Astrocyte (in vitro differentiated cells and primary cell): ENCODE data around the gene CELF4. TPM values are rescaled to one million over a fixed set of nuclear protein-coding genes. Genes with fewer than 3 reads are reported as not detected.
"Not testable (repeated sequence)": the region's sequence is repeated elsewhere in the genome, so short reads cannot be mapped to it uniquely, and the experiment has no call there.

Source experiments
- DNase-seq: peaks from one replicate; pipeline ENCODE4 v3.0.0-alpha.2; 2010; ENCODE audit warnings: low read depth
- FAIRE-seq: peaks from 2 replicates; lab custom pipeline; 2011; peaks lifted over from hg19 to GRCh38; lab: Jason Lieb, UNC
- H2AFZ ChIP-seq: 2 replicates; pipeline ENCODE4 v1.6.0; 2012; ENCODE audit warnings: low read depth, low read length, inconsistent platforms
- H3K27ac ChIP-seq: 2 replicates; pipeline ENCODE4 v1.5.1; 2011; ENCODE audit warnings: low read depth, low read length, inconsistent platforms
- H3K27me3 ChIP-seq: 2 replicates; pipeline ENCODE4 v1.6.0; 2011; ENCODE audit warnings: low read length, inconsistent platforms; ENCODE audit not compliant: insufficient read depth
- H3K36me3 ChIP-seq: 2 replicates; pipeline ENCODE4 v1.5.1; 2011; ENCODE audit warnings: low read length, inconsistent platforms; ENCODE audit not compliant: insufficient read depth
- H3K4me1 ChIP-seq: 2 replicates; pipeline ENCODE4 v1.5.1; 2011; ENCODE audit warnings: low read length, inconsistent platforms; ENCODE audit not compliant: insufficient read depth
- H3K4me2 ChIP-seq: 2 replicates; pipeline ENCODE4 v1.6.0; 2012; ENCODE audit warnings: low read length, inconsistent platforms
- H3K4me3 ChIP-seq: 2 replicates; pipeline ENCODE4 v1.5.1; 2011; ENCODE audit warnings: low read depth, mild to moderate bottlenecking, low read length, inconsistent platforms; ENCODE audit not compliant: insufficient read depth
- H3K79me2 ChIP-seq: 2 replicates; pipeline ENCODE4 v1.6.0; 2012; ENCODE audit warnings: mild to moderate bottlenecking, low read length, inconsistent platforms; ENCODE audit not compliant: insufficient read depth
- H3K9ac ChIP-seq: 2 replicates; pipeline ENCODE4 v1.6.0; 2012; ENCODE audit warnings: mild to moderate bottlenecking, low read length, inconsistent platforms
- H3K9me3 ChIP-seq: 2 replicates; pipeline ENCODE4 v1.5.1; 2012; ENCODE audit warnings: low read depth, mild to moderate bottlenecking, low read length, inconsistent platforms; ENCODE audit not compliant: insufficient read depth
- H4K20me1 ChIP-seq: 2 replicates; pipeline ENCODE4 v1.6.0; 2012; ENCODE audit warnings: low read length, inconsistent platforms; ENCODE audit not compliant: insufficient read depth
- H3K27ac Mint-ChIP-seq: one replicate; pipeline ENCODE4 v1.8.0; 2021; ENCODE audit warnings: mild to moderate bottlenecking, mixed read lengths; ENCODE audit not compliant: unreplicated experiment
- H3K27me3 Mint-ChIP-seq: one replicate; pipeline ENCODE4 v1.8.0; 2021; ENCODE audit warnings: low read depth, mixed read lengths; ENCODE audit not compliant: unreplicated experiment
- H3K36me3 Mint-ChIP-seq: one replicate; pipeline ENCODE4 v1.8.0; 2021; ENCODE audit warnings: low read depth, mixed read lengths; ENCODE audit not compliant: unreplicated experiment
- H3K4me1 Mint-ChIP-seq: one replicate; pipeline ENCODE4 v1.8.0; 2021; ENCODE audit warnings: low read depth, mixed read lengths; ENCODE audit not compliant: unreplicated experiment
- H3K4me3 Mint-ChIP-seq: one replicate; pipeline ENCODE4 v1.8.0; 2021; ENCODE audit warnings: mild to moderate bottlenecking, moderate library complexity, mixed read lengths; ENCODE audit not compliant: unreplicated experiment
- H3K9me3 Mint-ChIP-seq: one replicate; pipeline ENCODE4 v1.8.0; 2021; ENCODE audit warnings: mild to moderate bottlenecking, mixed read lengths; ENCODE audit not compliant: unreplicated experiment
- EZH2 ChIP-seq: IDR thresholded peaks from 2 replicates; pipeline ENCODE4 v1.6.1; 2012; ENCODE audit warnings: mild to moderate bottlenecking, low read length, inconsistent platforms; ENCODE audit not compliant: insufficient read depth
- total RNA-seq: library from RNA; stranded (reverse); gene quantifications from 2 replicates; pipeline ENCODE4 v1.2.1, GENCODE V29; 2021
- TF ChIP-seq, protein P1 (sequence below): IDR thresholded peaks from 2 replicates; pipeline ENCODE4 v1.5.1; 2011; ENCODE audit warnings: low read depth, mild to moderate bottlenecking, inconsistent platforms, low read length, moderate library complexity; ENCODE audit not compliant: insufficient read depth

Gene CELF4
- total RNA-seq, 1 donor from 2014 or later, result 0.16 TPM

DNA sequence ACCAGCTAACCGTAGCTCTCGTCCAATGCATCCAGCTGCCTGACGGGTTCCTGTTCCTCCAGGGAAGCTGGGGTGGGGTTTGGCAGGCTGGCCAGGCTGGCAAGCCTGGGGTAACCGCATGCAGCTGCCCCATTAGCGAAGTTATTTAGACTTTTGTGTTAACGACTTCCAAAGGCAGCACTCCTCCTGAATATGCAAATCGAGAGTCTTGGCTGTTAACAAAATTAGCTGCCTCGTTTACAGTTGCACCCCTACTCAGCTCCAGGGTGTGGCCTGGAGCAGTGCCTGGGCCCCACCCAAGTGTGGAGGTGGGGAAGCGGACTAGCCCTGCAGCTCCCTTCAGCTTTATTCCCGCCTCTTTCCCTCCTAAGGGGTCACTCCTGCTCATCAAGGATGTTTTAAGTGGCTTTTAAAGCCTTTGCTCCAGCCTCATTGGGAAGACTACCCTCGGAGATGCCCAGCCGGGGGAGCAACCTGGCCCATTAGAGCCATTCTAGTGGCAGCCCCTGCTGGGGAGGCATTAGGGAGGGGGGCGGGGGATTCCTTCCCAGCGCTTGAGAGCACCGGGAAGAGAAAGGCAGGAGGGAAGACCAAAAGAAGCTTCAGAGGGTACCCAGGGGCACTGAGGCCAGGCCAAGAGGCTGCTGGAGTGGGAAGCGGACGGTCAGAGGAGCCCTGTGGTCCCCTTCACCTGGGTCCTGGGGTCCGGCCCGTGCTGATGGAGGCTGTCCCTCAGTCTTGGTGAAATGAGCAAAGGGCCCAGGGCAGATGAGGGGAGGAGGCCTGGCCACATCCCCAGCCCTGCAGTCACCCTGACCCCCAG lies 204.1 kb downstream of the CELF4 start:
- no peaks in the 10 kb centered on the region for H3K36me3 ChIP-seq
- no peak overlapping the region for H3K9ac ChIP-seq
- Mint-ChIP-seq H3K27ac (no peak overlapping the region), H3K4me3 (no peak overlapping the region), H3K27me3 (peaks cover 71% of the 10 kb centered on the region), H3K4me1 (peaks cover 2% of the 10 kb centered on the region), H3K36me3 (peaks cover 2% of the 10 kb centered on the region), H3K9me3 (peaks cover 8% of the 10 kb centered on the region)
- no peaks in the 10 kb centered on the region for H3K4me1 ChIP-seq
- no peak overlapping the region for H3K4me3 ChIP-seq
- peaks cover 20% of the 10 kb centered on the region for H3K27me3 ChIP-seq
- no peaks in the 10 kb centered on the region for H4K20me1 ChIP-seq
- no peak overlapping the region for H2AFZ ChIP-seq
- DNase-seq (no peak), FAIRE-seq (no peak)
- H3K4me2 ChIP-seq, result no peak overlapping the region
- TF ChIP-seq, protein P1, sequence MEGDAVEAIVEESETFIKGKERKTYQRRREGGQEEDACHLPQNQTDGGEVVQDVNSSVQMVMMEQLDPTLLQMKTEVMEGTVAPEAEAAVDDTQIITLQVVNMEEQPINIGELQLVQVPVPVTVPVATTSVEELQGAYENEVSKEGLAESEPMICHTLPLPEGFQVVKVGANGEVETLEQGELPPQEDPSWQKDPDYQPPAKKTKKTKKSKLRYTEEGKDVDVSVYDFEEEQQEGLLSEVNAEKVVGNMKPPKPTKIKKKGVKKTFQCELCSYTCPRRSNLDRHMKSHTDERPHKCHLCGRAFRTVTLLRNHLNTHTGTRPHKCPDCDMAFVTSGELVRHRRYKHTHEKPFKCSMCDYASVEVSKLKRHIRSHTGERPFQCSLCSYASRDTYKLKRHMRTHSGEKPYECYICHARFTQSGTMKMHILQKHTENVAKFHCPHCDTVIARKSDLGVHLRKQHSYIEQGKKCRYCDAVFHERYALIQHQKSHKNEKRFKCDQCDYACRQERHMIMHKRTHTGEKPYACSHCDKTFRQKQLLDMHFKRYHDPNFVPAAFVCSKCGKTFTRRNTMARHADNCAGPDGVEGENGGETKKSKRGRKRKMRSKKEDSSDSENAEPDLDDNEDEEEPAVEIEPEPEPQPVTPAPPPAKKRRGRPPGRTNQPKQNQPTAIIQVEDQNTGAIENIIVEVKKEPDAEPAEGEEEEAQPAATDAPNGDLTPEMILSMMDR, result no peak
- H3K9me3 ChIP-seq, result no peaks in the 10 kb centered on the region
- H3K79me2 ChIP-seq, result no peaks in the 10 kb centered on the region
- H3K27ac ChIP-seq, result no peak overlapping the region

DNA sequence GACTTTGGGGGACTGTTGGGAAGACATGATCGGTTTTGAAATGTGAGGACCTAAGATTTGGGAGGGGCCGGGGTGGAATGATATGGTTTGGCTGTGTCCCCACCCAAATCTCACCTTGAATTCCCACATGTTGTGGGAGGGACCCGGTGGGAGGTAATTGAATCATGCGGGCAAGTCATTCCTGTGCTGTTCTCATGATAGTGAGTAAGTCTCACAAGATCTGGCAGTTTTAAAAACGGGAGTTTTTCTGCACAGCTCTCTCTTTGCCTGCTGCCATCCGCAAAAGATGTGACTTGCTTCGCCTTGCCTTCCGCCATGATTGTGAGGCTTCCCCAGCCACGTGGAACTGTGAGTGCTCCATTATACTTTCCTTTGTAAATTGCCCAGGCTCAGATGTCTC lies 207.5 kb downstream of the CELF4 start:
- DNase-seq, H3K9ac ChIP-seq, H3K36me3 Mint-ChIP-seq, H2AFZ ChIP-seq, H3K9me3 ChIP-seq, FAIRE-seq, H3K4me3 Mint-ChIP-seq, H4K20me1 ChIP-seq, H3K36me3 ChIP-seq, H3K4me1 Mint-ChIP-seq, H3K9me3 Mint-ChIP-seq, H3K4me3 ChIP-seq, H3K79me2 ChIP-seq, H3K4me2 ChIP-seq, H3K4me1 ChIP-seq, H3K27ac ChIP-seq, H3K27ac Mint-ChIP-seq: not testable (repeated sequence)
- peaks cover 16% of the 10 kb centered on the region for H3K27me3 ChIP-seq
- H3K27me3 Mint-ChIP-seq, result peaks cover 62% of the 10 kb centered on the region

DNA sequence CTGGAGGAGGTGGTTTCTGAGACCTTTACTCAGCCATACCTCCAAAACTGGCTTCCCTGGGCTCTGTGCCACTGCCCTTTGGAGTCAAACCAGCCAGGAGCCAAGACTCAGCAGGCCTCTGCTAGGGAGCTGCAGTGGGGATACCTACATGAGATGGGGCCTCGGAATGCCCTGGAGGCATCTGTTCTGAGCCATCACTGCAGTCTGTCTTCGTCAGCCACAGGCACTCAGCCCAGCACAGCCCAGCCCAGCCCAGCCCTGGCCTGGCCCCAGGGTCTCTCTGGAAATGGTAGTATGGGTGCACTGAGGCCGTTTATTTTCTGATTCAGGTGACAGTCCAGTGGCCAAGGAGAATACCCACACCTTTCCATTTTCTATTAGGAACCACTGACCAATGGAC lies 209.8 kb downstream of the CELF4 start:
- Mint-ChIP-seq H3K4me3 (no peak overlapping the region), H3K9me3 (peaks cover 5% of the 10 kb centered on the region), H3K27ac (no peak overlapping the region), H3K27me3 (peaks cover 49% of the 10 kb centered on the region), H3K4me1 (no peaks in the 10 kb centered on the region), H3K36me3 (no peaks in the 10 kb centered on the region)
- no peak overlapping the region for H2AFZ ChIP-seq
- H3K27ac ChIP-seq, result no peak overlapping the region
- H4K20me1 ChIP-seq, result no peaks in the 10 kb centered on the region
- no peak overlapping the region for H3K9ac ChIP-seq
- no peak for TF ChIP-seq EZH2
- TF ChIP-seq, protein P1, result no peak
- no peak overlapping the region for H3K4me2 ChIP-seq
- FAIRE-seq (no peak), DNase-seq (no peak)
- no peaks in the 10 kb centered on the region for H3K9me3 ChIP-seq
- peaks cover 6% of the 10 kb centered on the region for H3K27me3 ChIP-seq
- no peaks in the 10 kb centered on the region for H3K79me2 ChIP-seq
- no peaks in the 10 kb centered on the region for H3K4me1 ChIP-seq
- no peak overlapping the region for H3K4me3 ChIP-seq
- no peaks in the 10 kb centered on the region for H3K36me3 ChIP-seq
